Mononuclear cell (primary cell): ENCODE data around the gene FKBP7. TPM values are rescaled to one million over a fixed set of nuclear protein-coding genes. Genes with fewer than 3 reads are reported as not detected.
"Not testable (repeated sequence)": the region's sequence is repeated elsewhere in the genome, so short reads cannot be mapped to it uniquely, and the experiment has no call there.

Experiments
- H3K27me3 ChIP-seq: 2 replicates; pipeline ENCODE4 v1.6.0; 2011; ENCODE audit warnings: low read length, control low read depth; ENCODE audit not compliant: insufficient read depth
- H3K4me1 ChIP-seq: 2 replicates; pipeline ENCODE4 v1.5.1; 2011; ENCODE audit warnings: mild to moderate bottlenecking, low read length, control low read depth; ENCODE audit not compliant: insufficient read depth
- H3K4me3 ChIP-seq: 2 replicates; pipeline ENCODE4 v1.5.1; 2011; ENCODE audit warnings: mild to moderate bottlenecking, low read length, moderate library complexity
- H3K9me3 ChIP-seq: 2 replicates; pipeline ENCODE4 v1.5.1; 2011; ENCODE audit warnings: low read depth, mild to moderate bottlenecking, control low read depth, low read length
- total RNA-seq: library from RNA; depleted of rRNA; stranded (reverse); fragments of >200 nt; gene quantifications from one replicate; pipeline ENCODE4 v1.2.3, GENCODE V29; 2012

The FKBP7 gene
- total RNA-seq, 1 donor: 0.21 TPM

- Histone ChIP-seq H3K27me3 (no peaks in the 10 kb centered on the region), H3K9me3 (no peaks in the 10 kb centered on the region), H3K4me1 (peaks cover 36% of the 10 kb centered on the region), H3K4me3 (peak overlapping the region; percentile 87)
These were observed 814 bp downstream of the FKBP7 start for GRCh38 chr2:178477443-178478129.

- no peak overlapping the region for H3K4me3 ChIP-seq
- no peaks in the 10 kb centered on the region for H3K27me3 ChIP-seq
- peaks cover 25% of the 10 kb centered on the region for H3K4me1 ChIP-seq
- no peaks in the 10 kb centered on the region for H3K9me3 ChIP-seq
These were observed 1.9 kb downstream of the FKBP7 start for GRCh38 chr2:178476477-178476876.

DNA sequence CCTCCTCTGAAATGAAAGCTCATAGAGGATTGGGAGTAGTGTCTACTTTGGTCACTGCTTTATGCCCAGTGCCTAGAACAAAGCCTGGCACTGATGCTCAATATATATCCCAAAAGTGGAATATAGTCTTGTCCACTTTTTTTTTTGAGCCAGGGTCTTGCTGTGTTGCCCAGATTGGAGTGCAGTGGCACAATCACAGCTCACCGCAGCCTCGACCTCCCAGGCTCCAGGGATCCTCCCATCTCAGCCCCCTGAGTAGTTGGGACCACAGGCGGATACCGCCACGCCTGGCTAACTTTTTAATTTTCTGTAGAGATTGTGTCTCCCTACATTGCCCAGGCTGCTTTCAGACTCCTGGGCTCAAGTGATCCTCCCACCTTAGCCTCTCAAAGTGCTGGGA, 3.8 kb downstream of the FKBP7 start:
- Histone ChIP-seq H3K9me3 (no peaks in the 10 kb centered on the region), H3K4me1 (peaks cover 13% of the 10 kb centered on the region), H3K4me3 (no peak overlapping the region), H3K27me3 (no peaks in the 10 kb centered on the region)

DNA sequence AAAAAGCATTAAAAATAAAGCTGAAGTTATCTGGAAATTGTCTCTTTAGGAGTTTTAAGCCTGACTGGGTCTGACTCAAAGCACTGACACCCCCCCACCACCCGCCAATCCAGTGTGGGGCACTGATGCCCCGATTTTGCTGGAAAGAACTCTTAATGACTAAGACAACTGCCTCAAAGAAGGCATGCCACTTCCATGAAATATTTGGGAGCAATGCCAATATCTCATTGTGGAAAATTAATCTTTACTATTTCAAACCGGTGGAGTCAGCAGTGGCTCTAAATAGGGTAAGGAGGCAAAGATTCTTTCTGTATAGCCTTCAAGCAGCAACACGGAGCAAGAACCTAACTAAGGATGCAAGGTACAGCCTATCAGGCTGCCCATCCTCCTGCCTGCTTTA, 4.5 kb downstream of the FKBP7 start:
- peaks cover 7% of the 10 kb centered on the region for H3K4me1 ChIP-seq
- H3K27me3 ChIP-seq: no peaks in the 10 kb centered on the region
- no peak overlapping the region for H3K4me3 ChIP-seq
- no peaks in the 10 kb centered on the region for H3K9me3 ChIP-seq

DNA sequence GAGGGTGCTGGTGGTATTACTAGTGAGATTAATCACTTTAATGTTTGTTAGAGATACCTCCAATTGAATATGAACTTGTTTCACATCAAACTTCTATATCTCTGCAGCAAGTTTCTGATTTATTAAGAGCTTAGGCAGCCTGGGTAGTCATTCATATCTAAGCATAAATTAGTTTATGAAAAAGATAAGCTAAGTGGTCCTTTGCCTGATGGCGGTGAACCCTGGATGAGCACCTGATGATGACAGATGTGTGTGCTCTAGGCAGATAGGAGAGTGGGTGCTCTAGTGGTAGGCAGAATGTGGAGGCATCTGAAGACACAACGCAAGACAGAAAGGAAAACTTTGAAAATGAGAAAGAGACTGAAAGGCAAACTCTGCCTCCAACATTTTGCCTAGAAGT, 5.0 kb downstream of the FKBP7 start:
- Histone ChIP-seq H3K27me3 (no peaks in the 10 kb centered on the region), H3K4me3 (no peak overlapping the region), H3K4me1 (peaks cover 7% of the 10 kb centered on the region), H3K9me3 (no peaks in the 10 kb centered on the region)

DNA sequence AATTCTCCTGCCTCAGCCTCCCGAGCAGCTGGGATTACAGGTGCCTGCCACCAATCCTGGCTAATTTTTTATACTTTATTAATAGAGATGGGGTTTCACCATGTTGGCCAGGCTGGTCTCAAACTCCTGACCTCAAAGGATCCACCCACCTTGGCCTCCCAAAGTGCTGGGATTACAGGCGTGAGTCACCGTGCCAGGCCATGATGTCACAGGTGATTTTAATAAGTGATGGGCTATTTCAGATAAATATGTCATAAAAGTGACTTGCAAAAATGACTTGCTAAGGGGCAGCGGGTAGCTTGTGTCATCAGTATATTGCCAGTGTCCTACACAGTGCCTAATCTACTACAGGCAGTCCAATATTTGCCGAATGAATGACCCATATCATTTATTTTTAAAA, 7.1 kb downstream of the FKBP7 start:
- H3K27me3 ChIP-seq, H3K4me1 ChIP-seq, H3K4me3 ChIP-seq, H3K9me3 ChIP-seq: not testable (repeated sequence)

DNA sequence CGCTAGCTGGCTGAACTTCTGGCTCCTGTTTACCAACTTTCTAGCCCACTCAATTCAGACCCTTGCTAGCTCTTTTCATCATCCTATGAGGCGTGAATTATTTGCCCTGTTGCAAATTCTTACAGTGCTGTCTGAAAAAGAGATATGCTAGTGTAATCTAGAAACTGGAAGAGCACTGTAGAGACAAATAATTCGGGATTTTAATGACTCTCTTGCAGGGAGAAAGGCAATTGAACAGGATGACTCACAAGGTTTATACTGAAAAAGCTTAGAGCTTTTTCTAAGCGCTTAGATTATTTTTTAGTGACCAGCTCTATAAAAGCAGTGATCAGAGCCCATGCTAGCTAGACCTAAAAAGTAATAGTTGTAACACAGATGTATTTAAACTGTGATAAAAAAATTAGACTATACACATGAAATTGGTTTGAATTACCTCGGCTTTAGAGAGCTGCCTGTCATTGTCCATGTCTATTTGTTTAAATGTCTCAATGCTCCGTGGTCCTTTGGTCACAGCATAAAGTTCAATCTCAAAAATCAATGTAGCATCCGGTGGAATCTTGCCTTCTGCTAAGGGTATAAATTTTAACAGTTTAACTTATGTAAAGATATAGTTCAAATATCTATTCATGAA, 9.1 kb downstream of the FKBP7 start:
- Histone ChIP-seq H3K27me3 (no peaks in the 10 kb centered on the region), H3K9me3 (no peaks in the 10 kb centered on the region), H3K4me1 (no peaks in the 10 kb centered on the region), H3K4me3 (no peak overlapping the region)

DNA sequence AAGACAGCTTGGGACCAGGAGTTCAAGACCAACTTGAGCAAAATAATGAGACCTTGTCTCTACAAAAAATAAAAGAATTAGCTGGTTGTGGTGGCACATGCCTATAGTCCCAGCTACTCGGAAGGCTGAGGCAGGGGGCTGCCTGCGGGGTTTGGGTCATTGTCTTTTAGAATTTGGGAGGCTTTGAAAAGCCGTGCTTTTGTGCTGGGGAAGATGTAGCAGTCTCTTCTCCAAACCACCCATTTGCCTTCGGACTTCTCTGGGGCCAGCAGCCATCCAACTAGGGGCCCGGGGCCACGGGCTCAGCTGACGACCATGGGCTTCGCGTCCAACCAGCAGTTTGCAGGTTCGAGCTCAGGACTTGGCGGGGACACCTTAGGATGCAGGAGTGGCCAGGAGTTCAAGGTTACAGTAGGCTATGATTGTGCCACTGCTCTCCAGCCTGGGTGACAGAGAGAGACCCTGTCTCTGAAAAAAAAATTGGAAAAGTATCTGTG, 21.0 kb downstream of the FKBP7 start:
- Histone ChIP-seq H3K4me3 (no peak overlapping the region), H3K27me3 (no peaks in the 10 kb centered on the region), H3K9me3 (no peaks in the 10 kb centered on the region), H3K4me1 (no peaks in the 10 kb centered on the region)

GRCh38 chr2:178455947-178456346, 22.5 kb downstream of the FKBP7 start:
- peaks cover 5% of the 10 kb centered on the region for H3K4me1 ChIP-seq
- H3K9me3 ChIP-seq: no peaks in the 10 kb centered on the region
- H3K27me3 ChIP-seq: no peaks in the 10 kb centered on the region
- H3K4me3 ChIP-seq: no peak overlapping the region

GRCh38 chr2:178452870-178453269, 25.5 kb downstream of the FKBP7 start:
- Histone ChIP-seq H3K4me3 (no peak overlapping the region), H3K4me1 (peaks cover 20% of the 10 kb centered on the region), H3K9me3 (no peaks in the 10 kb centered on the region), H3K27me3 (no peaks in the 10 kb centered on the region)

DNA sequence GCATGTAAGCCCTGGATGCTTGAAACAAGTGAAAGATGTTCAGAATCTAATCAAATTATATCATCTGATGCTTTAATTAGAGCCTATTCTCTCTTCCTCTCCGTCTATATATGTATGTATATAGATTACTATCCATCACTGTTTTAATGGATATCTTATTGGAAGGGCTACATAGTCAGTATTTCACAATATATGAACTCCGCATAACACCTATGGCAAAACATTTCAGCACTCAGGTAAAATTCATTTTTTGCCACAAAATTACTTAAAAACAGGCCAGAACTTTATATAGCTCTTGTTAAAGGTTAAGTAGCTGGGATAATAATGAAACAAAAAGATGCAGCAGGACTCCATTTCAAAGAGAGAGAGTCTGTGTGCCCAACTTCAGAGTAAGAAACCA, 26.1 kb downstream of the FKBP7 start:
- Histone ChIP-seq H3K27me3 (no peaks in the 10 kb centered on the region), H3K4me3 (no peak overlapping the region), H3K9me3 (no peaks in the 10 kb centered on the region), H3K4me1 (peaks cover 20% of the 10 kb centered on the region)

- Histone ChIP-seq H3K27me3 (no peaks in the 10 kb centered on the region), H3K4me1 (peaks cover 20% of the 10 kb centered on the region), H3K4me3 (peak within 1 kb of the TSS; percentile 72), H3K9me3 (no peaks in the 10 kb centered on the region)
These were observed 27.4 kb downstream of the FKBP7 start, which contains the start of the genes PJVK and PRKRA for GRCh38 chr2:178450774-178451525. TSS of gene PJVK (plus strand) at chr2:178451378. CDS start at chr2:178453410, 2,032 bp downstream. TSS of gene PRKRA (minus strand) at chr2:178451175. CDS start at chr2:178451030, 145 bp downstream.

GRCh38 chr2:178450524-178450773, 28.0 kb downstream of the FKBP7 start:
- no peaks in the 10 kb centered on the region for H3K9me3 ChIP-seq
- no peaks in the 10 kb centered on the region for H3K27me3 ChIP-seq
- H3K4me1 ChIP-seq: peaks cover 20% of the 10 kb centered on the region
- peak overlapping the region; percentile 72 for H3K4me3 ChIP-seq

GRCh38 chr2:178449700-178450523, 28.5 kb downstream of the FKBP7 start:
- H3K4me1 ChIP-seq: peaks cover 20% of the 10 kb centered on the region
- H3K4me3 ChIP-seq: peak overlapping the region; percentile 72
- H3K9me3 ChIP-seq: no peaks in the 10 kb centered on the region
- H3K27me3 ChIP-seq: no peaks in the 10 kb centered on the region
